ENCODE measurements around the gene NTM. TPM values are rescaled to one million over a fixed set of nuclear protein-coding genes. Genes with fewer than 3 reads are reported as not detected.

NTM gene
- total RNA-seq, 2 donors from 2014 or later, result 19.1 to 44.7 TPM

DNA sequence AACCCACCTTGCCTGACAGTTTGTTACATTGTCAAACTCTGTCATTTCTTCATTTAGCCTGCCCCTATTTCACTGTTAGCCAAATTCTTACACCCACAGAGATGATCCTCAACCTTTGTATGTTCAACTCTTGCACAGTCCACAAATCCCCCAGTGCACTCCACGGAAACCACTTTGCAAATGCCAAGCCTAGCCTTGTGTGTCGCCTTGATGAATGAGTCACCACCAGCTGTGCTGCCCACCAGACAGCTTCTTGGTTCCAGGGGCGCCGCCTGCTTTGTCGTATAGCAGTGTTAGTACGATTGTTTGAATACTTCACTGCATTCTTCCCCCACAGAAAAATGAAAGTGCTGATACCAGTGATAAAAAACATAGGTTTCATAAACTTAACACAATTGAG, 686.3 kb downstream of the NTM start:
- peak; percentile 81 for DNase-seq (ENCODE audit: low spot score)

DNA sequence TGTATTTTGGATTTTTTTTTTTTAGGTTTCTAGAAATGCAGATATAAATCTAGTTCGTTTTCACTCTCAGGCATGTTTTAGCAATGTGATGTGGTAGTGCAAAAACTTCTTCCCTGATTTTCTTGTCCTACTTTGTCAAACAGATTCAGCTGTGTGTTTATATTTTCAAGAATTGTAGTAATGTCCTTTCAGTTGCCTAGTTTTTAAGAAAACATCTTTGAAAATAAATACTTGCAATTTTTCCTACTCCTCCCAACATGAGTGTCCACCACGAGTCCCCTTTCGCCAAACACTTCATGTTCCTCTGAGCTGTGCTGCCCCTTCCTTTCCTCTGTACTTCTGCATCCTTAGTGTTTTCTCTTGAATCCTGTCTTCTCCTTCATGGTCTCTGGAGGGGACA, 686.9 kb downstream of the NTM start:
- Histone ChIP-seq H3K27me3 (no peaks in the 10 kb centered on the region), H3K27ac (peak overlapping the region in 1 of 2 donors; percentile 76), H3K36me3 (no peaks in the 10 kb centered on the region), H3K4me3 (no peak overlapping the region), H3K9me3 (no peaks in the 10 kb centered on the region), H3K4me1 (peaks cover 0 to 33% of the 10 kb centered on the region in 2 donors)
- TF ChIP-seq, protein P1, sequence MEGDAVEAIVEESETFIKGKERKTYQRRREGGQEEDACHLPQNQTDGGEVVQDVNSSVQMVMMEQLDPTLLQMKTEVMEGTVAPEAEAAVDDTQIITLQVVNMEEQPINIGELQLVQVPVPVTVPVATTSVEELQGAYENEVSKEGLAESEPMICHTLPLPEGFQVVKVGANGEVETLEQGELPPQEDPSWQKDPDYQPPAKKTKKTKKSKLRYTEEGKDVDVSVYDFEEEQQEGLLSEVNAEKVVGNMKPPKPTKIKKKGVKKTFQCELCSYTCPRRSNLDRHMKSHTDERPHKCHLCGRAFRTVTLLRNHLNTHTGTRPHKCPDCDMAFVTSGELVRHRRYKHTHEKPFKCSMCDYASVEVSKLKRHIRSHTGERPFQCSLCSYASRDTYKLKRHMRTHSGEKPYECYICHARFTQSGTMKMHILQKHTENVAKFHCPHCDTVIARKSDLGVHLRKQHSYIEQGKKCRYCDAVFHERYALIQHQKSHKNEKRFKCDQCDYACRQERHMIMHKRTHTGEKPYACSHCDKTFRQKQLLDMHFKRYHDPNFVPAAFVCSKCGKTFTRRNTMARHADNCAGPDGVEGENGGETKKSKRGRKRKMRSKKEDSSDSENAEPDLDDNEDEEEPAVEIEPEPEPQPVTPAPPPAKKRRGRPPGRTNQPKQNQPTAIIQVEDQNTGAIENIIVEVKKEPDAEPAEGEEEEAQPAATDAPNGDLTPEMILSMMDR (IDR thresholded peaks at IDR 0.05), result no peak
- DNase-seq (ENCODE audit: low spot score), result no peak

More for the DNA sequence above, 686.3 kb downstream of the NTM start:
- Histone ChIP-seq H3K4me1 (peaks cover 0 to 30% of the 10 kb centered on the region in 2 donors), H3K4me3 (no peak overlapping the region), H3K36me3 (no peaks in the 10 kb centered on the region), H3K9me3 (no peaks in the 10 kb centered on the region), H3K27ac (no peak overlapping the region), H3K27me3 (no peaks in the 10 kb centered on the region)
- TF ChIP-seq, protein P1 (IDR thresholded peaks at IDR 0.05), result no peak

DNA sequence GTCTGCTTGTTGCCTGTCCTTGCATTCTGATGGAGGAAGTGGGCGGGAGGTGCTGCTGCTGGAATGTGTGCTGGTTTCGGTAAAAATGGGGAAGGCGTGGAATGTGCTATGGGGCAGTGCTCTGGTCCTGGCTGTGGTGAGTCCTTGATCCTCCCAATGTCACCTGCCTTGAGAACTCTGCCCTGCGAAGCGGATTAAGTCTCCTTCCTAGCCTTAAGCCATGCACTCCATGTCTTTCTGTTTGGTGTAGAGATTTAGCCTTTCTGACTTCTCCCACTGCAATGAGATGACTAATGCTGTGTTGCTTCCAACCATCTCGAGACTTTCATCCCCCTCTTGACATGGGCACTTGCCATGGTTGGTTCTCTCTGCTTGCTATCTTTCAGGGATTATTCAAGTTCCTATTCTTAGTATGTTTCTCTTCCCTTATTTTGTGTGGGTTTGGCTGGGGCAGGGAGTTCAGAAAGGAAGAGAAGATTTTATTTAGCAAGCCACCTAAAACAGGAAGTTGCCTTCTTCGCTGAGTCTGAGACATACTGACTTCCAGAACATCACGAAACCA, 687.9 kb downstream of the NTM start:
- Histone ChIP-seq H3K27me3 (no peaks in the 10 kb centered on the region), H3K4me1 (peaks cover 0 to 40% of the 10 kb centered on the region in 2 donors), H3K9me3 (no peaks in the 10 kb centered on the region), H3K36me3 (no peaks in the 10 kb centered on the region), H3K4me3 (no peak overlapping the region), H3K27ac (peak overlapping the region; percentile 40 to 76)
- DNase-seq (ENCODE audit: low spot score), result peak; percentile 80
- TF ChIP-seq, protein P1 (IDR thresholded peaks at IDR 0.05), result no peak

GRCh38 chr11:132060567-132060966, 690.2 kb downstream of the NTM start:
- H3K4me1 ChIP-seq, result peaks cover 0 to 48% of the 10 kb centered on the region in 2 donors
- no peak overlapping the region for H3K4me3 ChIP-seq
- no peaks in the 10 kb centered on the region for H3K36me3 ChIP-seq
- H3K9me3 ChIP-seq, result no peaks in the 10 kb centered on the region
- TF ChIP-seq, protein P1 (IDR thresholded peaks at IDR 0.05), result no peak
- H3K27ac ChIP-seq, result no peak overlapping the region
- no peak for DNase-seq (ENCODE audit: low spot score)
- no peaks in the 10 kb centered on the region for H3K27me3 ChIP-seq

DNA sequence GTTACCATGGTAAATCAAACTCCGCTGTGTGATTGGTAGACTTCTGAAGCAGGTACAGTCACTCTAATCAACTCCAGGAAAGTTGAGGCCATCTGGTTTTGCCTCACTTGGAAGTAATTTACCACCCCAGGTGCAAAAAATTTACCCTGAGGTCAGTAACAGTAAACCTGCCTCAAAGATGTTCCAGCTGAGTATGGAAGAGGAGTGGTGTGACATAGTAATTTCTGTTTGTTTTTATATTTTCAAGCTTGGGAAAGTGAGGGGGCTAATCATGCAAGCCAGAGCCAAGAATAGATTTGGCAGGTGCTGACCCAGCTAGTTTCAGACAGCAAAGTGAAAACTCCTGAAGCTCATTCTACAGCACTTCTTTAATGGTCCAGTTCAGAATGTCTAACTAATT, 691.6 kb downstream of the NTM start:
- TF ChIP-seq, protein P1 (IDR thresholded peaks at IDR 0.05), result no peak
- Histone ChIP-seq H3K36me3 (no peaks in the 10 kb centered on the region), H3K27ac (no peak overlapping the region), H3K27me3 (no peaks in the 10 kb centered on the region), H3K4me3 (no peak overlapping the region), H3K9me3 (peaks cover 0 to 8% of the 10 kb centered on the region in 2 donors), H3K4me1 (peaks cover 0 to 34% of the 10 kb centered on the region in 2 donors)
- DNase-seq (ENCODE audit: low spot score), result no peak

DNA sequence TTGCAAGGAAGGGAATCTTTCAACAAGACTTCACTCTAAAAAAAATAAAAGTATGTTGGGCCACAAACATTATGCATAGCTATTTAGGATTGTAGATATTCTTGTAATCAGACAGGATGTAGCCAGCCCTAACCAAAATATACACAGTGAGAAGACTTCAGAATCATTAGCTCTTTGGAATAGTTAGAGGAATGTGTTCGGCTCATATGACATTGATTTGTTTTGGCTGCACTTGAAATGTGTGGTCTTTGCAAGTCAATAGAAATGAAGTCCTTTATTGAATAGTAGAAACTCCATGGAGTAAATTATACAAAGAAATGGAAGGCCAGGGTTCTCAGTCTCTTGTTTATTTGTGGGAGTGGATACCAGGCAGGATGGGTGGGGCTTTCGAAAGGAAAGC, 692.1 kb downstream of the NTM start:
- Histone ChIP-seq H3K4me3 (no peak overlapping the region), H3K4me1 (peaks cover 0 to 33% of the 10 kb centered on the region in 2 donors), H3K36me3 (no peaks in the 10 kb centered on the region), H3K27me3 (no peaks in the 10 kb centered on the region), H3K27ac (no peak overlapping the region), H3K9me3 (peaks cover 0 to 8% of the 10 kb centered on the region in 2 donors)
- DNase-seq (ENCODE audit: low spot score), result no peak
- TF ChIP-seq, protein P1 (IDR thresholded peaks at IDR 0.05), result no peak
